Dermis blood vessel endothelial cell (primary cell): ENCODE results near the gene FLT1. TPM values are rescaled to one million over a fixed set of nuclear protein-coding genes. Genes with fewer than 3 reads are reported as not detected.

Source experiments
- DNase-seq: peaks from one replicate; pipeline ENCODE4 v3.0.0; 2010
- total RNA-seq: library from RNA; depleted of rRNA; stranded (reverse); fragments of >200 nt; gene quantifications from 2 replicates; pipeline ENCODE4 v1.2.3, GENCODE V29; 2014

Gene FLT1
- total RNA-seq, 1 donor from 2014 or later, result 82.9 TPM

- no peak for DNase-seq
These were observed 109.6 kb downstream of the FLT1 start for GRCh38 chr13:28385362-28385761.

- DNase-seq, result no peak
These were observed 110.1 kb downstream of the FLT1 start for GRCh38 chr13:28384789-28385188.

- DNase-seq, result no peak
These were observed 114.6 kb downstream of the FLT1 start for GRCh38 chr13:28380319-28380718.

DNA sequence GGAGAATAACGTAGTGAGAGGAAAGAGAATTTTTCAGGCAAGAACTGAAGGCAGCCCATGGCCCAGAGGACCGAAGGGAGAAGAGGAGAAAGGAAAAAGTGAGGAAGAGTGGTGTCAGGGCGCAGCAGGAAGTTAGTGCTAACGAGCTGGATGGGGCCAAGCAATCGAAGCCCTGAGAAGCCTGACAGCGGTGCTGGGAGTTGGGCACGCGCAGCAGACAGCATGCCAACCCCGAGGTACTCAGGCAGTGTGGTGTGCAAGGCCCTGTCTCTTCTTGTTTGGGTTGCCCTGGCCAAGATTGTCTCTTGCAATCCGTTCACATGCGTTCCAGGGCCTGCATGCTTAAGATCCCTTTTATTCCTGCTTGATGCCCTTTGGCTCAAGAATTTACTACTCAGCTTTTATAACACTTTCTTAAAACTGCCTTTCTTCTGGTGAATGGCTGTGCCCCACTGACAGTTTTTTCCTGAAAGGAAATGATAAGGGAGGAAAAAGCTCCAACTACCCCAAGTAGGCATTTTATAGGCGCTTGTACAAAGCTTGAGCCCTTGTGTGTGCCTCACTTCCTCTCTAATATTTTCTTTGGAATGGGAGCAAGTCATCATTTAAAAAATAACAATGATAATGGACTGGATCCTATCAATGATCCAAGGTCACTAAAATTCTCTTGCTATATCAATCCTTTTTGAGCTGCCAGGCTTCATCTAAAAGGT is 115.4 kb downstream of the FLT1 start:
- peak; percentile 75 for DNase-seq

DNA sequence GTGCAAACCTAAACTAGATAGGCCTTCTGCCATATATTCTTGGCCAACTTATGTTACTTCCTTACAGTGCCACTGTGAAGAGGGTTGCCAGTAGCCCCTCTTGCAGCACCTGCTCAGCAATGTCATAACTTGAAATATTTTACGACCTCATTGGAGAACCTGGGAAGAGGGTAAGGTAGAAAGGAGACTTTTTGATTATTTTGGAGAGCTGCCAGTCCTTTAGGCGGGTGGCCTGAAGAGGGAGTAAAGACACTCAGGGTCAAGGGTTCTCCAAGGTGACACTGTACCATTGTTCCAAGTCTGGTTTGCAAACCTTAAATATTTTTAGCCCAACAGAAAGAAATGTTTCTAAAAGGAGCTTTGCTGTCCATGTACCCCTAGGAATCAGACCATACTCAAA is 118.3 kb downstream of the FLT1 start:
- no peak for DNase-seq

GRCh38 chr13:28375250-28375930 is 119.5 kb downstream of the FLT1 start:
- DNase-seq, result no peak

DNA sequence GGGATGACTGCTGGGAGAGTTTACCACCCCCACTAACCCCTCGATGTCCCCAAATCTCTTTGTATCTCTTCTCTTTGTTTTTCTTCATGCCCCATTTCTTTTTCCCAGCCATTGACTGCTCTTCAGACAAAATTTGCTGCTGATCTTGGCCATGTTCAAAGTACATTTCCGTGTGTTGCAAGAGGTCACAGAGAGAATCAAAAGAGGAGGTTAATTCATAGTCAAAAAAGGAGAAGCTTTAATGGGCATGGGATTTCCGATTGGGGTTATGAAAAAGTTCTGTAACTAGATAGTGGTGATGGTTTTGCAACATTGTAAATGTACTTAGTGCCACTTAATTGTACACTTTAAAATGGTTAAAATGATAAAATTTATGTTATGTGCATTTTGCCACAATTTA is 121.1 kb downstream of the FLT1 start:
- DNase-seq, result no peak

GRCh38 chr13:28370448-28370847 is 124.5 kb downstream of the FLT1 start:
- no peak for DNase-seq

DNA sequence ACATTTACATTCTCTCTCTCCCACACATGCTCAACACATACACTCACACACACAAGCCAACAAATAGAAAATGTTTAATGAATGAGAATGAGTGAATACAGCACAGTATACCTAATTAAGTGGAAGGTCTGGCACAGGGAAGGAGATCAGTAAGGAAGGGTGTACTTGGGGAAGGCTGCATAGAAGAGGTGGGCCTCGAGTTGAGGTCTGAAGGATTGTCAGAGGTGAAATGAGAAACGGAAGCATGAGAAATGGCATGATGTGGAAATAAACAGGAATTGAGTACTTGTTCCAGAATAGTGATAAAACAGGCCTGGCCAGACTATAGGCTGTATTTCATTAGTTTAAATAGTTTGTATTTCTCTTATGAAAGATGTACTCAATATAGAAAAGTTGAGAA is 136.2 kb downstream of the FLT1 start:
- DNase-seq, result no peak

DNA sequence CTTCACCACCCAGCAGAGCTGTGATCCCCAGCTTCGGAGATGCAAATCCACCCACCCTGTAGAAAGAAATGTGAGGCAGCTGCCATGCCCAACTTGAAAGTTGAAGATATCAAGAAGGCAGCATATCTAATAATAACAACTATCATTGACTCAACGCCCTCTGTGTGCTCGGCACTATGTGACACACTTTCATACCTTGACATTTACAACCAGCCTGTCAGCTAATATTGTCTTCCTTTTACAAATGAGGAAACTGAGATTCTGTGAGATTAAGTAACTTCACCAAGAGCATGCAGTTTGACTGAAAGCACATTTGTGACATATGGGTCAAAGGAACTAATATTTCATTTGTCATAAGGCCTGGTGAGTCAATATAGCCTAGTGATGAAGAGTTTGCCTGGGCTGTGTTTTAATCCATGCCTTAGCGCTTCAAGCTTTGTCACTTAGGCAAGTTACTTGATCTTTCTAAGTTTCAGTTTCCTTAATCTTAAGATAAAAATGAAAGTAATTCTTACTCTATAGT is 137.0 kb downstream of the FLT1 start:
- DNase-seq, result peak; percentile 29

DNA sequence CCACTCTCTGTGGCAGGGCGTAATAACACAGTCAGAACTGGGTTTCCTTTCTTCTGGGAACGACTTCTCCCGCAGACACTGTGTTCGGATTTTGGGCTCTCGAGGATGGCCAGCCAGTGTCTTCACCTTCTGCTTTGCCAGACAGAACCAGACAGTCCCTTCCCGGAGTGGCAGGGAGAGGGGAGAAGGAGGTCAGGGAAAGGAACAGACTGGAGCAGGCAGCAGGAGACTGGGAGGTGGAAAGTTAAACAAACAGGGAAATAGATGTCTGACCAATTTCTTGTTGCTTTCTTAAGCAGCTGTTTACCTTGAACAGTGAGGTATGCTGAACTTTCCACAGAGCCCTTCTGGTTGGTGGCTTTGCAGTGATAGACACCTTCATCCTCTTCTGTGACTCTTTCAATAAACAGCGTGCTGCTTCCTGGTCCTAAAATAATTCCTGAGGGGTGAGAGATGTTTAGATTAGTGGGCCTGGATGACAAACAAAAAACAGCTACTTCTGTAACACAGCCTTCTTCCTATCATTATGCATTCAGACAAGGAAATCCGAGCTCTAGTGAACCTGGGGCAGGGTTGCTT is 137.6 kb downstream of the FLT1 start:
- peak; percentile 37 for DNase-seq

GRCh38 chr13:28356561-28357021 is 138.3 kb downstream of the FLT1 start:
- DNase-seq, result peak; percentile 37

- peak; percentile 84 for DNase-seq
These were observed 139.0 kb downstream of the FLT1 start for GRCh38 chr13:28355822-28356371.

DNA sequence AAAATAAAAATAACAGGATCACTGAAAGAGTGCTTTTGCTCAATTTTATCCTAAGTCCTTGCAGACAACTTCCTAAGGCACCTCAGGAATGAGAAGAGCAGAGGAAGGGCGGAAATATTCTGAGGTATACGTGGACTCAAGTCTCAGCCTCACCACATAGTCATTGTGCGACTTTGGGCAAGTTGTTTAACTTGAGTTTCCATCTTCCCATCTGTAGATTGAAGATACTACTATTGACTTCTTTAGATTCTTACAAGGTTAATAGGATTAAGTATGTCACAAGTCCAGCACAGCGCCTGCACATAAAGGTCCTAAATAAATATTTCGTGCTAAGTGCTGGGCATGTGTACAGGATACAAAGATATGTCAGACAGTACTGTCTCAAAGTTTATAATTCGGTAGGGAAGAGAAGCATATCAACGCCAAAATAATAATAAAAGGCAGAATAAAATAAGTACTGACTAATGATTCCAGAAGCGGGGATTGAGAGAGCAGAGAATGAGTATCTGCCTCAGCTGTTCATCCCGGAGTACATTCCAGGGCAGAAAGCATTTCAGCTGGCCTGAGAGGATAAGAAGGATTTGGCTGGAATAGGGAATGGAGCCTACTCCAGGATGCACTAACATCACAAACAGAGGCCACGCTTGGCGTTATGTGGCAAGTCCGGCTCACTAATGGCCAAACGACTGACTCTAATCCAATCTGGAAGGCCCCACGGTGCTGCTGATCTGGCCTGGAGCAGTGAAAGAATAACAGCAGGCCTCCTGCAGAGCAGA is 139.7 kb downstream of the FLT1 start:
- DNase-seq, result no peak

DNA sequence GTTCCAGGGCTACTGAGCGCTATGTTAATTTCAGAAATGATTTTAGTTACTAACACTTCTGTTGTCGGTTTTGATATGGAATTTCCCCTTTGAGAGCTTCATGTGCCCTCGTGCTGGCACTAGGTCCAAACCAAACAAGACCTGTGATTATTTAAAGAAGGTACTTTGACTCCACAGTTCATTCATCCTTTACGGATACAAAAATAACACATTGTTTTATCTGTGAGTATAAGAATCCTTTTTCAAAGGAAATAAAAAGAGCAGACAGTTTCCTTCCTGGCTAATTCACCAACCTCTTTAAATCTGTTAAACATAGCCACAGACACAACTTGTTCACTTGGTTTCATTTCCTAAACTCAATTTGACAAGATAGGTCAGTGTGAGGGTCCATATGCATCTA is 141.2 kb downstream of the FLT1 start:
- peak; percentile 51 for DNase-seq

DNA sequence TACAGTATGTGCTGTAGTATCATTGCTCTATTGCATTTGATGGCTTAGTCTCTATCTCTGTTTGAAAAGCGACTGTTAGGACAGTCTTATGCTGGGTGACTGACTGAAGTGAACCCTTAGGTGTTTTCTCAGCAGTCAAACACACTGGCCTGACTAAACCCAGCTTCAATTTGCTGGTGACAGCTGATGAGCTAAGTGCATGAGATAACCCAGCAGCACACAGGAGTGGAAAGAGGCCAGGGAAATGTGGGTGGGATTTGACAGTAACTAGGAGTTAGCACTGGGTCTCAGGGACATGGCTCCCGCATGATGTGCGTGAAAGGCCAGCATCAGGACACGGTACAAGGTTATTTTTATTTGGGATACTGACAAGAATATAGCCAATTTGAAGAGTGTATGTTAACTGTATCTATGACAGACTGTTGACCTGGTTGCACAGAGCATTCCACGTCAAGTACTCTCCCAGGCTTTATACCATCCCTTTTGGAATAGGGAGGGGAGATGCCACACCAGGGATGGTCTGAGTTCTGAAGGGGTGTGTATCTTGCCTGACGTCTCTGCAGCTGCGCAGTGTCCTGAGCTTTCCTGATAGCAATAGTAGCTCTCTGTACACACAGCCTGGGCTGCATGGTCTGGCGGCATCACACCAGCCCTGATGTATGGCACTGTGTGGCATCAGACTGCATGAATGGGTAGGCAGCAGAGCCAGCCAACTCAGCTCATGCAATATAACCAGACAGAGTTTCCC is 144.8 kb downstream of the FLT1 start:
- no peak for DNase-seq

- no peak for DNase-seq
These were observed 145.6 kb downstream of the FLT1 start for GRCh38 chr13:28349371-28349770.

DNA sequence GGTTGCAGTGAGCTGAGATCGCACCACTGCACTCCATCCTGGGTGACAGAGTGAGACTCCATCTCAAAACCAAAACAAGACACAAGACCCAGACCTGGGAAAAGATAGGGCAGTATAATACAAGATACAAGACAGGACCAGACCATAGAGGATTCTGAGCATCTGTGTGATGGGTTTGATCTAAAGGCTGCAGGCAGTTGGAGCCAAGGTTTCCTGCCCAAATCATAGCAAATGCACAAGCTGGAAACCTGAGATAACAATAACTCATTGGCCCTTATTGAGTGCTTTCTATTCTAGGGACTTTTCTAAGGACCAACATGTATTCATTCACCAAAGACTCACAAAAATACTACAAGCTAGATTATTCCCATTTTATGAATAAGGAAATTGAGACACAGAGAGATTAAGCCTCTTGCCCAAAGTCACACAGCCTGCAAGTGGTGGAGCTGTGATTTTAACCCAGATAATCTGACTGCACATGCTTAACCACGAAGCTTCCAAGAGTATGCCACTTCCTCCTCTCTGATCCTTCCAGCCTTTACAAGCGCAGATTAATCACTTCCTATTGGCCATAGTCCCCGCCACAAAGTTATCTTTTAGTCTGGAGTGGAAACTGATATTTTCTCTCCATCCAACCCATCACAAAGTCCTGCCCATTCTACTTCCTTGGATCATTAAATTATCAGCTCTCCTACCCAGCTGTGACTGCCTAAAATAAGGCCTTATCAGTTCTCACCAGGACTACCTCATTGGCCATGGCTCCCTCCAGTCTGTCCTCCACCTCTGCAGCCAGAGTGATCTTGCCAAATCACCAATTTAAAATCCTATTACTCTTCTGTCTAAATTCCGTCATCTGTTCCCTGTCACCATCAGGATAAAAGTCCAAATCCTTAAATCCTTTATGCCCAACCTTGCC is 147.2 kb downstream of the FLT1 start:
- DNase-seq, result peak; percentile 42

GRCh38 chr13:28346154-28346553 is 148.8 kb downstream of the FLT1 start:
- DNase-seq, result no peak

DNA sequence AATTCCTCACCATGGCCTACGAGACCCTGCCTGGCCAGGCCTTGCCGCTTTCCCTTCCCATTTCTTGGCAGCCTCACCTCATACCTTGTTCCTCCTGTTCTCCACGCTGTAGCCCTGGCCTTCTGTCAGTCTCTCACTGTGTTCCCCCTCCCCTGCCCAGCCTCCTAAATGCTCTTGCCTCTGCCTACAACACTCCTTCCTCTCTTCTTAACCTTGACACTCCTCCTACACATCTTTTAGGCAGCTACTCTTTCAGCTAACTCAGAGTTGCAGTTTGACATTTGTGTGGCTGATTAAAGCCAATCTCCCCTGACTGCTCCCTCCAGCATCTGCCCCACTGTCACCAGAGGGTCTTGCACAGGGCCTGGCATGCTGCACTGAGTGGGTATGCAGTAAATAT is 150.8 kb downstream of the FLT1 start:
- no peak for DNase-seq

DNA sequence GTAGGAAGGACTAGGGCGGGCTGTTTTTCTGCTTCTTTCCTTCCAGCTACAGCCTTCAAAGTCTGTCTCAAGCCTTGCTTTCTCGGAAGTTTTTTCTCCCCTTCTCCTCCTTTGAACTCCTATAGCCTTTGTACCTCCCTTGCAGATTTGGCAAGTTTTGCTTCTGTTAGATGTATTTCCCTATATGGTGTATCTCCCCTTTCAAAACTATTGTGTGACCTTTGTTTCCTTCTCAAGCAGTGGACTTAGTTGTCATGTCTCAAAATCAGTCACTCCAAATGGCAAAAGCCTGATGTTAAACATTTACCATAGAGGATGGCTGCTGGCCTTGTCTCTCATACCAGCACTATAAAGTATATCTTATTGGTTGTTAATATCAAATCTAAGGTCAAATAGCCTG is 152.7 kb downstream of the FLT1 start:
- no peak for DNase-seq
